H9 (cell line): ENCODE data around the gene GPR42. TPM values are rescaled to one million over a fixed set of nuclear protein-coding genes. Genes with fewer than 3 reads are reported as not detected.

ENCODE experiments used
- DNase-seq: peaks from one replicate; pipeline ENCODE4 v3.0.0-alpha.2; 2017
- H2AFZ ChIP-seq: one replicate; pipeline ENCODE4 v1.6.1; 2013; ENCODE audit warnings: mild to moderate bottlenecking, low read length, control low read depth, moderate library complexity
- H2AK5ac ChIP-seq: 2 replicates; pipeline ENCODE4 v1.6.1; 2013; ENCODE audit warnings: low read length, control low read depth, mixed read lengths; ENCODE audit not compliant: insufficient read length
- H2BK120ac ChIP-seq: one replicate; pipeline ENCODE4 v1.6.1; 2013; ENCODE audit warnings: low read depth, mild to moderate bottlenecking, low read length, control low read depth, inconsistent platforms; ENCODE audit not compliant: poor library complexity, severe bottlenecking
- H2BK12ac ChIP-seq: 2 replicates; pipeline ENCODE4 v1.6.1; 2013; ENCODE audit warnings: low read length, control low read depth, mixed read lengths, low read depth; ENCODE audit not compliant: insufficient read length
- H2BK15ac ChIP-seq: 2 replicates; pipeline ENCODE4 v1.6.1; 2013; ENCODE audit warnings: low read depth, low read length, control low read depth
- H2BK20ac ChIP-seq: one replicate; pipeline ENCODE4 v1.6.1; 2013; ENCODE audit warnings: low read depth, mild to moderate bottlenecking, low read length, control low read depth, inconsistent platforms; ENCODE audit not compliant: poor library complexity, severe bottlenecking
- H2BK5ac ChIP-seq: 2 replicates; pipeline ENCODE4 v1.6.1; 2013; ENCODE audit warnings: low read length, control low read depth, mixed read lengths; ENCODE audit not compliant: insufficient read length
- H3K14ac ChIP-seq: 2 replicates; pipeline ENCODE4 v1.6.1; 2013; ENCODE audit warnings: low read length, control low read depth; ENCODE audit not compliant: insufficient read depth
- H3K18ac ChIP-seq: 2 replicates; pipeline ENCODE4 v1.6.1; 2013; ENCODE audit warnings: low read depth, mild to moderate bottlenecking, mixed read lengths, low read length, control low read depth; ENCODE audit not compliant: insufficient read length
- H3K23ac ChIP-seq: 2 replicates; pipeline ENCODE4 v1.6.1; 2013; ENCODE audit warnings: low read length, control low read depth, mixed read lengths, low read depth; ENCODE audit not compliant: insufficient read length
- H3K23me2 ChIP-seq: 2 replicates; pipeline ENCODE4 v1.6.1; 2013; ENCODE audit warnings: low read depth, mild to moderate bottlenecking, mixed read lengths, low read length, control low read depth; ENCODE audit not compliant: insufficient read length, poor library complexity, severe bottlenecking
- H3K27ac ChIP-seq: 2 replicates; pipeline ENCODE4 v1.5.1; 2013; ENCODE audit warnings: low read length, control low read depth, mixed read lengths, low read depth; ENCODE audit not compliant: insufficient read length
- H3K27me3 ChIP-seq: 2 replicates; pipeline ENCODE4 v1.6.1; 2013; ENCODE audit warnings: low read length, control low read depth, inconsistent platforms; ENCODE audit not compliant: insufficient read depth
- H3K4ac ChIP-seq: 2 replicates; pipeline ENCODE4 v1.6.1; 2013; ENCODE audit warnings: low read depth, mild to moderate bottlenecking, control low read depth, inconsistent platforms, low read length, moderate library complexity
- H3K4me1 ChIP-seq: 2 replicates; pipeline ENCODE4 v1.6.1; 2013; ENCODE audit warnings: low read length, control low read depth, inconsistent platforms; ENCODE audit not compliant: insufficient read depth
- H3K4me2 ChIP-seq: 2 replicates; pipeline ENCODE4 v1.6.1; 2013; ENCODE audit warnings: low read length, control low read depth, mixed read lengths; ENCODE audit not compliant: insufficient read length, insufficient read depth
- H3K56ac ChIP-seq: 2 replicates; pipeline ENCODE4 v1.6.1; 2013; ENCODE audit warnings: low read depth, mild to moderate bottlenecking, mixed read lengths, low read length, control low read depth; ENCODE audit not compliant: insufficient read length
- H3K79me1 ChIP-seq: 2 replicates; pipeline ENCODE4 v1.6.1; 2013; ENCODE audit warnings: low read depth, mild to moderate bottlenecking, moderate library complexity, low read length, control low read depth, inconsistent platforms; ENCODE audit not compliant: insufficient read depth, poor library complexity, severe bottlenecking
- H3K79me2 ChIP-seq: 2 replicates; pipeline ENCODE4 v1.6.1; 2013; ENCODE audit warnings: low read length, control low read depth, inconsistent platforms; ENCODE audit not compliant: insufficient read depth
- H3K9ac ChIP-seq: 2 replicates; pipeline ENCODE4 v1.6.1; 2013; ENCODE audit warnings: low read length, control low read depth, mixed read lengths; ENCODE audit not compliant: insufficient read length; ENCODE audit errors: extremely low read depth
- H3K9me3 ChIP-seq: one replicate; pipeline ENCODE4 v1.6.1; 2013; ENCODE audit warnings: low read depth, low read length, inconsistent platforms; ENCODE audit not compliant: control insufficient read depth
- H3T11ph ChIP-seq: one replicate; pipeline ENCODE4 v1.6.1; 2013; ENCODE audit warnings: mild to moderate bottlenecking, low read length, control low read depth, inconsistent platforms
- H4K20me1 ChIP-seq: one replicate; pipeline ENCODE4 v1.6.1; 2013; ENCODE audit not compliant: control insufficient read depth, insufficient read length, insufficient read depth
- H4K5ac ChIP-seq: 2 replicates; pipeline ENCODE4 v1.6.1; 2013; ENCODE audit warnings: low read depth, mild to moderate bottlenecking, mixed read lengths, low read length, control low read depth; ENCODE audit not compliant: insufficient read length
- H4K8ac ChIP-seq: replicated peaks from 2 replicates; pipeline ENCODE4 v1.6.1; 2013; ENCODE audit warnings: low read length, control low read depth, mixed read lengths, low read depth; ENCODE audit not compliant: insufficient read length
- H4K91ac ChIP-seq: 2 replicates; pipeline ENCODE4 v1.6.1; 2013; ENCODE audit warnings: low read depth, mild to moderate bottlenecking, moderate library complexity, mixed read lengths, low read length, control low read depth; ENCODE audit not compliant: insufficient read length
- H3K27ac Mint-ChIP-seq, 3 experiments: 2 replicates in 2 of 3; 3 replicates in 1 of 3; pipeline ENCODE4 v1.8.0; 2020 to 2021; ENCODE audit warnings: mixed read lengths in 3 of 3, mild to moderate bottlenecking in 1 of 3, moderate library complexity in 1 of 3
- H3K27me3 Mint-ChIP-seq: 2 replicates; pipeline ENCODE4 v1.8.0; 2021; ENCODE audit warnings: low read depth, mild to moderate bottlenecking, moderate library complexity, mixed read lengths
- H3K36me3 Mint-ChIP-seq, 3 experiments: 2 replicates in 2 of 3; 3 replicates in 1 of 3; pipeline ENCODE4 v1.8.0; 2020 to 2021; ENCODE audit warnings: low read depth in 3 of 3, mixed read lengths in 3 of 3; ENCODE audit not compliant: insufficient read depth in 1 of 3
- H3K4me1 Mint-ChIP-seq, 2 experiments: 2 replicates each; pipeline ENCODE4 v1.8.0; 2020; ENCODE audit warnings: mixed read lengths in 2 of 2
- H3K4me3 Mint-ChIP-seq, 2 experiments: 2 replicates in 1 of 2; 3 replicates in 1 of 2; pipeline ENCODE4 v1.8.0; 2020 to 2021; ENCODE audit warnings: mild to moderate bottlenecking in 2 of 2, mixed read lengths in 2 of 2, moderate library complexity in 1 of 2
- H3K9me3 Mint-ChIP-seq, 2 experiments: 2 replicates in 1 of 2; 3 replicates in 1 of 2; pipeline ENCODE4 v1.8.0; 2020; ENCODE audit warnings: mild to moderate bottlenecking in 2 of 2, mixed read lengths in 2 of 2, moderate library complexity in 1 of 2
- CTCF ChIP-seq: fragments of 200-600 bp; sonication (generic); conservative IDR thresholded peaks from 3 replicates; pipeline ENCODE4 v1.8.0; 2021; ENCODE audit warnings: antibody characterized with exemption, mild to moderate bottlenecking
- WGBS: extraction: QIAGEN DNeasy Blood & Tissue Kit; methylation state at CpG from one replicate; pipeline ENCODE4 v1.1.7; 2013; ENCODE audit warnings: missing lambda C conversion rate, low lambda C conversion rate, mixed read lengths; ENCODE audit not compliant: insufficient read length; ENCODE audit errors: extremely low coverage; 5-methylcytosine and 5-hydroxymethylcytosine counted together
- total RNA-seq: library from RNA; stranded (reverse); gene quantifications from 2 replicates; pipeline ENCODE4 v1.2.1, GENCODE V29; 2021

The GPR42 gene
- total RNA-seq, 1 experiment from 2014 or later = not detected

- Histone ChIP-seq H3K4me2 (no peak overlapping the region), H3K4me1 (peaks cover 9% of the 10 kb centered on the region; the same call in 1 of the 2 replicates), H3K14ac (no peak overlapping the region), H3K9me3 (no peaks in the 10 kb centered on the region), H3K4ac (no peak overlapping the region), H3K27me3 (no peaks in the 10 kb centered on the region), H4K20me1 (no peaks in the 10 kb centered on the region), H3K79me2 (no peaks in the 10 kb centered on the region), H2BK5ac (no peak overlapping the region), H3K56ac (no peak overlapping the region), H4K5ac (no peak overlapping the region), H2BK12ac (no peak overlapping the region), H2AK5ac (no peak overlapping the region), H3K23ac (no peak overlapping the region), H2BK20ac (no peak overlapping the region), H3K9ac (no peak overlapping the region), H4K91ac (no peak overlapping the region), H2BK15ac (no peak overlapping the region), H3K27ac (no peak overlapping the region), H2AFZ (no peak overlapping the region), H3K18ac (no peak overlapping the region), H3T11ph (no peak overlapping the region), H2BK120ac (no peak overlapping the region), H3K23me2 (no peaks in the 10 kb centered on the region), H3K79me1 (no peaks in the 10 kb centered on the region), H4K8ac (no peak overlapping the region)
- peak overlapping the region in 1 of 3 experiments; percentile 49; a peak in 1 of 7 replicates for H3K27ac Mint-ChIP-seq
- DNase-seq = no peak
- no peaks in the 10 kb centered on the region for H3K36me3 Mint-ChIP-seq
- WGBS = no CpG with 5 or more reads among the region's 7 CpGs
- TF ChIP-seq CTCF = no peak
- H3K4me1 Mint-ChIP-seq = peaks cover 10 to 12% of the 10 kb centered on the region in 2 experiments
- H3K27me3 Mint-ChIP-seq = no peaks in the 10 kb centered on the region; the same call in none of the 2 replicates
- no peak overlapping the region for H3K4me3 Mint-ChIP-seq
- H3K9me3 Mint-ChIP-seq = no peaks in the 10 kb centered on the region
Observed at GRCh38 chr19:35330475-35330874, 40.4 kb upstream of the GPR42 start.
